ACHN (cell line): Measurements from ENCODE around the gene IL1RAP.

Source experiments
- DNase-seq: peaks from one replicate; pipeline ENCODE4 v3.0.0-alpha.2; 2015
- in situ Hi-C: cut with HindIII; loops from 2 replicates; pipeline ENCODE4 v1.10.0; 2017; ENCODE audit warnings: low sequenced_read_pairs, low pct_ligation_motif_present, low pct_unique_long_range_greater_than_20kb

The IL1RAP gene

GRCh38 chr3:190591080-190591479 lies 77.2 kb downstream of the IL1RAP start:
- DNase-seq: no peak
- in situ Hi-C loops: no loop called here

- DNase-seq: no peak
- in situ Hi-C loops: no loop called here
Measured at GRCh38 chr3:190593075-190593474, 79.2 kb downstream of the IL1RAP start.

GRCh38 chr3:190594171-190594570 lies 80.3 kb downstream of the IL1RAP start:
- in situ Hi-C loops: no loop called here
- no peak for DNase-seq

- in situ Hi-C loops: no loop called here
- no peak for DNase-seq
Measured at GRCh38 chr3:190595179-190595795, 81.4 kb downstream of the IL1RAP start.

GRCh38 chr3:190595807-190596206 lies 81.9 kb downstream of the IL1RAP start:
- DNase-seq: no peak
- in situ Hi-C loops: no loop called here

DNA sequence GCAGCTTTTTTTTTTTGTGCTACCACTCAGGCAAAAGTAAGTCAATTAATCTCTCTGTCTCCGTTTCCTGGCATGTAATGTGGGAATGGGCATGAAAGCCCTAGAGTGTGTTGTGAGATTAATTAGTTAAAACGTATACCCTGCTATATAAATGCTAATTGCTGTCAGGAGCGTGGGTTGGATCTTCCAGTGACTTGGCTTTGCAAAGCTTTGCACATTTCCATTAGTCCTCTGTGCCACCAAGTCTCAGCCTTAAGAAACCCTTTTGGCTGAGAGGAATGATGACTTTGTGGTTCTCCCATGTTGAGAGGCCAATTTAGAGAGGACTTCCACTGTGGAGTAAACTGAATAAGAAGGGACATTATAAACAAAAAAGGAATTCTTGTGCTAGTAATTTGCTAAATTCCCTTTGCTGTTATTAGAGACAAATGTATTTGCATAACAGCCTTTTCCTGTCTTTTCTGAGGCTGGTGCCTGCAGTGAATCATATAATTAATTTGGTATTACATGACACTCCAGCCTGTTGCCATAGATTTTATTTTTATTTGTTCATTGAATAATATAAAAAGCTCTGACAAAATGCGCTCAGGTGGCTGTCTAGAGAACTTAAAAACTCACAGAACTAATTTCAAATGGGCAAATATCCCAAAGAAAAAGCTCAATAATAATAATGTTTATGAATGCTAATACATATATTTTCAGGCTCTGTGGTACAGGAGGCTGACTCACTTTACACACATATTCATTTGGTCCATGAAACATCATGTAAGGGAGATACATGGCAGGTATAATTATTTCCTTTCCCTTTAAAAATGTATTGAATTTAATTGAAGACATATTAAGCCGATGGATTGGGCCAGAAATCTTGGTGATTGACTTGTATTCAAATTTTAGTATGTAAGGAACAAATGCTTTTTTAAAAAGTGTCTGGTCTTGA lies 82.7 kb downstream of the IL1RAP start:
- no peak for DNase-seq
- in situ Hi-C loops: no loop called here

DNA sequence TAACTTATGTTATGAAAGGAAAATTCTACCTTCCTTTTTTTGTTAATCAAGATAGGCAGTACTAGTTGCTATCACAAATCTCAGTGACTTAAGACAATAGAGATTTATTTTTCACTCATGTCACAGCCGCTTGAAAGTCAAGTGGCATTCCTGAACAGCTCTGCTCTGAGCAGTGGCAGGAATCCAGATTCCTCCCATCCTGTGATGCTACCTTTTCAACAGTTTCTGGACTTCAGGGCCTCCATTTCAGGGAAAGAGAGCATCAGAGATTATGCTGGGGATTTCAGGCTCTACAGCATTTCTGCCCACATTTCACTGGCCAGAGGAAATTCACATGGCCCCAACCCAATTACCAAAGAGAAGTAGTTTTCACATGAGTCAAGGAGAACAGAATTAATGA lies 83.4 kb downstream of the IL1RAP start:
- DNase-seq: no peak
- in situ Hi-C loops: no loop called here

DNA sequence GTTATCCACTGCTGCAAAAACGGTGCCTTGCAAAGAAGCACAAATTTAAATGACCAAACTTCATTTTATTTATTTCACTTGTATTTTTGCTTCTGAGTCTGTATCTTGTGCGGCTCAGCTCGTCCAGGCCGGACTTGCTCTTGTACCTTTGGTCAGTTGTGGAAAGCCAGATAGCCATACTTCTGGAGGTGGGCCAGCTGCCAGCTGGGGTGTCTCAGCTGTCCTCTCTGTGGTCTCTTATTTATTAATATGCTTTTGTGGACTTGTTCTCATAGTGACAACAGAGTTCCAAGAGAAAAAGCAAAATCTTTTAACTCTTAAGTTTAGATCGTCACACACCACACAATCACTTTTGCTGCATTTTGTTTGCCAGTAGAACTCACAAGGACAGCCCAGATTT lies 87.7 kb downstream of the IL1RAP start:
- no peak for DNase-seq
- in situ Hi-C loops: no loop called here

- in situ Hi-C loops: no loop called here
- no peak for DNase-seq
Measured at GRCh38 chr3:190605385-190605784, 91.5 kb downstream of the IL1RAP start.

DNA sequence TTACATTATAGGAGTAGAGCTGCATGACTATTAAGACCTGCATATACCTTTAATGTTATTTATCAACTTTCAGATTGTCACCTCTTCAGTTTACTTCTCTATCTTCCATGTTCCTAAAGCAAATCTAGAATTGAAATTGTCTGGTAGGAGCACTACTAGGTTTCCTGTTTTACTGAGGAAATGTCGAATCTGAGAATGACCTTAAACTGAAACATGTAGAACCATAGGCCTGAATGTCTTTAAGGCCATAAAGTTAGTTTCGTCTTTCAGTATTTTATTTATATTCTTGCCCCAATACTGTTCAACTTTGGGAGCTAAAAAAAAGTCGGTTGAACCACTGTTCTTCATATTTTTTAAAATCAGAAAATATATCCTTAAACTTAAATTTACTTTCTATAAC lies 92.7 kb downstream of the IL1RAP start:
- DNase-seq: no peak
- in situ Hi-C loops: no loop called here

- in situ Hi-C loops: no loop called here
- DNase-seq: no peak
Measured at GRCh38 chr3:190607021-190607420, 93.1 kb downstream of the IL1RAP start.

DNA sequence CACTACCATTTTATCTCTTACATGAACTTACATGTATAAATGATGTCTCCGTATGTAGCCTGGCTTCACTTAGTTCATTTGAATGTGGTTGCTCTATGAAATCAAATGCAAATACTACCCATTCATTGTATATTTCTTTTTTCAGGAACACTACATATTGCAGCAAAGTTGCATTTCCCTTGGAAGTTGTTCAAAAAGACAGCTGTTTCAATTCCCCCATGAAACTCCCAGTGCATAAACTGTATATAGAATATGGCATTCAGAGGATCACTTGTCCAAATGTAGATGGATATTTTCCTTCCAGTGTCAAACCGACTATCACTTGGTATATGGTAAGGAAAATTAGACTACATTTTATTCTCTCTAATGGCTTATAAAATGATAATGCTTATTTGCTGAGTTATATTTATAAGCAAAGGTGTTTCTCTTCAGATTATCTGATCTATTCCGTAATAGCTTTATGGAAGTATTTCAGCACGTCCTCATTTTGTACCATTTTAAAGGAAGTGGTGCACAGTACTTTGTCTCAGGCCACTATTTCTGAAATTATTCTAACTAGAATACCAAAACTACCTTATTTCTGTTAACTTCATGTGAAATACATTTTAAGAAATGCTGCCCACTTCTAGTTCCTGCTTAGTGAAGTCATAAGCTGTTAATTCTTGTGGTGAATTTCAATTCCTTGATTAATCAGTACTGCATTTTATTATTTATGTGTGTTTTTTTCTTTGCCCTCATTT lies 95.1 kb downstream of the IL1RAP start:
- no peak for DNase-seq
- in situ Hi-C loops: no loop called here

GRCh38 chr3:190614226-190615059 lies 100.6 kb downstream of the IL1RAP start:
- in situ Hi-C loops: no loop called here
- no peak for DNase-seq

GRCh38 chr3:190615060-190615384 lies 101.1 kb downstream of the IL1RAP start:
- in situ Hi-C loops: no loop called here
- no peak for DNase-seq

DNA sequence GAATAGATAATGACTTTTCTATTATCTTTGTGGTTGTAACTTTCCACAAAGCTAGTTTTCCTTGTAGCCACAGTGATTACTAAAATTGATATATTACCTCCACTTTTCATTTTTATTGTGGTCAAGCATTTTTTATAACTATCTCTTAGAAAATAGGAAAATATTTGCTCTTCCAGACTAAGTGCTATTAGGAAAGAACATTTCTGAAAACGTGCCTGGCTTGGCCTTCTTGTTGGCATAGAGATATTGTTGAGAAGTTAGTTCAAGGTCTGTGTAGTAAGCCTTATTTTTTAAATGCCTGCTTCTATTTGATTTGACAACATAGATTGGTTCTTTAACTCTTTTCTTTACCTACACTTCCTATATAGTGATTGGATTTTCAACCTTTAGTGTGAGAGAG lies 101.7 kb downstream of the IL1RAP start:
- no peak for DNase-seq
- in situ Hi-C loops: no loop called here

GRCh38 chr3:190616637-190617036 lies 102.8 kb downstream of the IL1RAP start:
- DNase-seq: no peak
- in situ Hi-C loops: no loop called here

DNA sequence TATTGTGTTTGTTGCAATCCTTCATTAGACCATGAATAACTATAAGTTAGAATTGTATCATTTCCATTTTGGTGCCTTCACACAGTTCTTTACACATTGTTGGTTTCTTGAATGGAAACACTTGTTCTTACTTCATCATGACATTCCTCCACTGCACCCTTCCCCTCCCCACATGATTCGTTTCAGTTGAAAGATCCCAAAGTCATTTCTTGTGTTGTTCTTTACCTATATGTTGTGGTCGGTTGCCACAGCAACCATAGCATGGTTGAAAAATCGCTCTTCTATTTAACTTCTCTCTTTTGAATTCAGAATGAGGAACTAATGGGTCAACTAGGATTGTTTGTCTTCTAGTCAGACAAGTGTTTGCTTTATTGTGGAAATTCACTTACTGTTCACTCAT lies 103.3 kb downstream of the IL1RAP start:
- no peak for DNase-seq
- in situ Hi-C loops: no loop called here

DNA sequence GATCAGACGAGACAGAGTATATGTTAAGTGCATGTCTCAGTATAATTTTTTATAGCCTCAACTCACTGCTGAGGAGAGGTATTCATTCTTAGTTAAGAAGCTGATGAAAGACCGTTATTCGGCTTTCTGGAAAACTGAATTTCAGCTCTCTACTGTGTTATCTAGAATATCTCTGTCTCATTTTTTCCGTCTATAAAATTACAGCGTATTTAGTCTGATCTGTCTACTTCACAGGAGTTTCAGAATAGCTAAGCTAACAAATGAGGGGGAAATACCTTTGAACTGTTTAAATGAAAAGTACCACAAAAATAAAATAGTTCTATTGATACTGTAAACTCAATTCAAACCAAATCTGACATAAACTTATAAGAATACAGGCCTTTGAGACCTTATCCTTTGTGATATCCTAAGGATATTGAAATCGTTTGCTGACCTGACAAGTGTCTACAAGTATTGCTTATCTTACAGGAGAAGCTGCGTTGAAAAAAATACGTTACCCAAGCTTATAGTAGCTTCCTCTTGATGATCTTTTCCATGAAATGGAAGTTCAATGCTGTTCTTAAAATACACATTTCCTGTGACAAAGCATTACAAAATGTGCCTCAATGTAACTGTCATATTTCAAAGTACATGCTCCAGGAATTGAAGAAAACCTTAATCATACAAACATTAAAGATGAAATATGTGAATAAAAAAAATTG lies 104.6 kb downstream of the IL1RAP start:
- in situ Hi-C loops: no loop called here
- DNase-seq: no peak
